HG03280 (cell line): Measurements from ENCODE around the gene PDLIM4.

Source experiments
- ATAC-seq: cut with Tn5 transposase; IDR thresholded peaks from one replicate; pipeline ENCODE4 v1.9.1; 2021; ENCODE audit warnings: mild to moderate bottlenecking, moderate library complexity; ENCODE audit not compliant: unreplicated experiment

Gene PDLIM4

GRCh38 chr5:132226516-132227234, 30.8 kb upstream of the PDLIM4 start:
- ATAC-seq: no peak

- no peak for ATAC-seq
These were observed 30.3 kb upstream of the PDLIM4 start for GRCh38 chr5:132227235-132227484.

- peak; percentile 96 for ATAC-seq
These were observed 29.8 kb upstream of the PDLIM4 start, which contains the start of gene P4HA2 for GRCh38 chr5:132227485-132228240. P4HA2 (minus strand) TSS chr5:132227853; CDS start chr5:132218626, 9,227 bp downstream.

- ATAC-seq: no peak
These were observed 29.1 kb upstream of the PDLIM4 start for GRCh38 chr5:132228241-132229035.

GRCh38 chr5:132229236-132229635, 28.3 kb upstream of the PDLIM4 start:
- no peak for ATAC-seq

- ATAC-seq: no peak
These were observed 26.6 kb upstream of the PDLIM4 start for GRCh38 chr5:132230871-132231270.

GRCh38 chr5:132232465-132232864, 25.0 kb upstream of the PDLIM4 start:
- no peak for ATAC-seq

- no peak for ATAC-seq
These were observed 24.4 kb upstream of the PDLIM4 start for GRCh38 chr5:132233081-132233480.

- ATAC-seq: no peak
These were observed 23.4 kb upstream of the PDLIM4 start for GRCh38 chr5:132233811-132234683.

GRCh38 chr5:132234684-132235062, 22.8 kb upstream of the PDLIM4 start:
- ATAC-seq: no peak

GRCh38 chr5:132235340-132235739, 22.2 kb upstream of the PDLIM4 start:
- no peak for ATAC-seq

GRCh38 chr5:132237141-132237540, 20.4 kb upstream of the PDLIM4 start:
- ATAC-seq: no peak

GRCh38 chr5:132237670-132238069, 19.8 kb upstream of the PDLIM4 start:
- ATAC-seq: no peak

- peak; percentile 70 for ATAC-seq
These were observed 19.2 kb upstream of the PDLIM4 start for GRCh38 chr5:132238169-132238744.

GRCh38 chr5:132238901-132239500, 18.5 kb upstream of the PDLIM4 start:
- ATAC-seq: no peak

- ATAC-seq: no peak
These were observed 17.7 kb upstream of the PDLIM4 start for GRCh38 chr5:132239776-132240175.

- ATAC-seq: no peak
These were observed 14.0 kb upstream of the PDLIM4 start for GRCh38 chr5:132243366-132243977.

GRCh38 chr5:132245593-132245992, 11.9 kb upstream of the PDLIM4 start:
- ATAC-seq: no peak

- no peak for ATAC-seq
These were observed 10.7 kb upstream of the PDLIM4 start for GRCh38 chr5:132246806-132247205.

- no peak for ATAC-seq
These were observed 6.9 kb upstream of the PDLIM4 start for GRCh38 chr5:132250547-132250946.
